ENCODE data around the gene COL9A2.

The COL9A2 gene

GRCh38 chr1:40273547-40274166 lies 43.4 kb downstream of the COL9A2 start:
- Histone ChIP-seq H3K36me3 (ENCODE audit: low read length) (peaks cover 30% of the 10 kb centered on the region), H3K4me2 (ENCODE audit: low read depth, low read length, poor library complexity, severe bottlenecking) (no peak overlapping the region), H3K79me2 (ENCODE audit: insufficient read depth, low read length) (no peaks in the 10 kb centered on the region), H3K27ac (ENCODE audit: low read depth, low read length) (no peak overlapping the region), H2AFZ (ENCODE audit: low read depth, low read length, severe bottlenecking) (no peak overlapping the region), H3K9me3 (ENCODE audit: insufficient read depth, low read length) (no peaks in the 10 kb centered on the region), H3K4me3 (ENCODE audit: insufficient read depth, low read length, poor library complexity, severe bottlenecking) (no peak overlapping the region), H3K9me2 (replicated peaks; ENCODE audit: insufficient read depth, low read length) (no peaks in the 10 kb centered on the region), H3F3A (ENCODE audit: insufficient read depth) (peaks cover 3% of the 10 kb centered on the region; the same call in 1 of the 2 replicates), H3K27me3 (ENCODE audit: low read length) (no peaks in the 10 kb centered on the region), H3K9ac (ENCODE audit: low read length) (no peak overlapping the region), H4K20me1 (ENCODE audit: low read depth, low read length) (no peaks in the 10 kb centered on the region)
- TF ChIP-seq CTCF (IDR thresholded peaks at IDR 0.05; ENCODE audit: insufficient read depth, low read length, poor library complexity, severe bottlenecking): no peak

GRCh38 chr1:40272653-40273213 lies 44.4 kb downstream of the COL9A2 start:
- Histone ChIP-seq H3K27ac (ENCODE audit: low read depth, low read length) (no peak overlapping the region), H3K9ac (ENCODE audit: low read length) (no peak overlapping the region), H3K4me2 (ENCODE audit: low read depth, low read length, poor library complexity, severe bottlenecking) (no peak overlapping the region), H3K9me2 (replicated peaks; ENCODE audit: insufficient read depth, low read length) (no peaks in the 10 kb centered on the region), H2AFZ (ENCODE audit: low read depth, low read length, severe bottlenecking) (no peak overlapping the region), H4K20me1 (ENCODE audit: low read depth, low read length) (no peaks in the 10 kb centered on the region), H3K9me3 (ENCODE audit: insufficient read depth, low read length) (no peaks in the 10 kb centered on the region), H3K36me3 (ENCODE audit: low read length) (peaks cover 34% of the 10 kb centered on the region), H3F3A (ENCODE audit: insufficient read depth) (peaks cover 3% of the 10 kb centered on the region; the same call in 1 of the 2 replicates), H3K27me3 (ENCODE audit: low read length) (no peaks in the 10 kb centered on the region), H3K4me3 (ENCODE audit: insufficient read depth, low read length, poor library complexity, severe bottlenecking) (no peak overlapping the region), H3K79me2 (ENCODE audit: insufficient read depth, low read length) (no peaks in the 10 kb centered on the region)
- no peak for TF ChIP-seq EZH2phosphoT487 (conservative IDR thresholded peaks at IDR 0.05; ENCODE audit: low read length)
- TF ChIP-seq CTCF (IDR thresholded peaks at IDR 0.05; ENCODE audit: insufficient read depth, low read length, poor library complexity, severe bottlenecking): no peak

GRCh38 chr1:40270152-40270834 lies 46.8 kb downstream of the COL9A2 start:
- H3K4me3 ChIP-seq (ENCODE audit: insufficient read depth, low read length, poor library complexity, severe bottlenecking): no peak overlapping the region
- no peak for TF ChIP-seq CTCF (IDR thresholded peaks at IDR 0.05; ENCODE audit: insufficient read depth, low read length, poor library complexity, severe bottlenecking)
- no peak for TF ChIP-seq EZH2phosphoT487 (conservative IDR thresholded peaks at IDR 0.05; ENCODE audit: low read length)
- peaks cover 34% of the 10 kb centered on the region for H3K36me3 ChIP-seq (ENCODE audit: low read length)

More at GRCh38 chr1:40270152-40270834, 46.8 kb downstream of the COL9A2 start:
- Histone ChIP-seq H4K20me1 (ENCODE audit: low read depth, low read length) (no peaks in the 10 kb centered on the region), H3K9me3 (ENCODE audit: insufficient read depth, low read length) (no peaks in the 10 kb centered on the region), H3K79me2 (ENCODE audit: insufficient read depth, low read length) (peaks cover 4% of the 10 kb centered on the region), H2AFZ (ENCODE audit: low read depth, low read length, severe bottlenecking) (no peak overlapping the region), H3K9ac (ENCODE audit: low read length) (no peak overlapping the region), H3K4me2 (ENCODE audit: low read depth, low read length, poor library complexity, severe bottlenecking) (no peak overlapping the region), H3K27me3 (ENCODE audit: low read length) (no peaks in the 10 kb centered on the region), H3F3A (ENCODE audit: insufficient read depth) (peaks cover 3% of the 10 kb centered on the region; the same call in 1 of the 2 replicates), H3K27ac (ENCODE audit: low read depth, low read length) (no peak overlapping the region), H3K9me2 (replicated peaks; ENCODE audit: insufficient read depth, low read length) (no peaks in the 10 kb centered on the region)

All from SU-DHL-6 (cell line).